ENCODE measurements around the gene CACNA1I.

- no peak for TF ChIP-seq SP2 (tag by site-specific recombination; IDR thresholded peaks at IDR 0.05)
- TF ChIP-seq, protein P1, sequence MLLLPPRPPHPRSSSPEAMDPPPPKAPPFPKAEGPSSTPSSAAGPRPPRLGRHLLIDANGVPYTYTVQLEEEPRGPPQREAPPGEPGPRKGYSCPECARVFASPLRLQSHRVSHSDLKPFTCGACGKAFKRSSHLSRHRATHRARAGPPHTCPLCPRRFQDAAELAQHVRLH (tag by site-specific recombination; IDR thresholded peaks at IDR 0.05) = no peak
- no peak for TF ChIP-seq ZNF341 (tag by site-specific recombination; IDR thresholded peaks at IDR 0.05; ENCODE audit: low read depth)
- TF ChIP-seq HOXA7 (CRISPR knock-in tag; IDR thresholded peaks at IDR 0.05; ENCODE audit: borderline replicate concordance) = no peak
- TF ChIP-seq ZNF223 (tag by site-specific recombination; IDR thresholded peaks at IDR 0.05) = no peak
- TF ChIP-seq CTCF (tag by site-specific recombination; IDR thresholded peaks at IDR 0.05) = no peak
- TF ChIP-seq REPIN1 (tag by site-specific recombination; IDR thresholded peaks at IDR 0.05; ENCODE audit: low read depth) = no peak
- no peak for TF ChIP-seq YY1 (tag by site-specific recombination; IDR thresholded peaks at IDR 0.05)
- TF ChIP-seq WT1 (tag by site-specific recombination; IDR thresholded peaks at IDR 0.05) = no peak
- TF ChIP-seq PATZ1 (tag by site-specific recombination; IDR thresholded peaks at IDR 0.05) = no peak
- TF ChIP-seq, protein P2, sequence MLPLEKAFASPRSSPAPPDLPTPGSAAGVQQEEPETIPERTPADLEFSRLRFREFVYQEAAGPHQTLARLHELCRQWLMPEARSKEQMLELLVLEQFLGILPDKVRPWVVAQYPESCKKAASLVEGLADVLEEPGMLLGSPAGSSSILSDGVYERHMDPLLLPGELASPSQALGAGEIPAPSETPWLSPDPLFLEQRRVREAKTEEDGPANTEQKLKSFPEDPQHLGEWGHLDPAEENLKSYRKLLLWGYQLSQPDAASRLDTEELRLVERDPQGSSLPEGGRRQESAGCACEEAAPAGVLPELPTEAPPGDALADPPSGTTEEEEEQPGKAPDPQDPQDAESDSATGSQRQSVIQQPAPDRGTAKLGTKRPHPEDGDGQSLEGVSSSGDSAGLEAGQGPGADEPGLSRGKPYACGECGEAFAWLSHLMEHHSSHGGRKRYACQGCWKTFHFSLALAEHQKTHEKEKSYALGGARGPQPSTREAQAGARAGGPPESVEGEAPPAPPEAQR (tag by site-specific recombination; IDR thresholded peaks at IDR 0.05) = no peak
- TF ChIP-seq ZFP37 (tag by site-specific recombination; IDR thresholded peaks at IDR 0.05) = no peak
- TF ChIP-seq ZNF366 (tag by site-specific recombination; conservative IDR thresholded peaks at IDR 0.05) = no peak
- TF ChIP-seq, protein P3, sequence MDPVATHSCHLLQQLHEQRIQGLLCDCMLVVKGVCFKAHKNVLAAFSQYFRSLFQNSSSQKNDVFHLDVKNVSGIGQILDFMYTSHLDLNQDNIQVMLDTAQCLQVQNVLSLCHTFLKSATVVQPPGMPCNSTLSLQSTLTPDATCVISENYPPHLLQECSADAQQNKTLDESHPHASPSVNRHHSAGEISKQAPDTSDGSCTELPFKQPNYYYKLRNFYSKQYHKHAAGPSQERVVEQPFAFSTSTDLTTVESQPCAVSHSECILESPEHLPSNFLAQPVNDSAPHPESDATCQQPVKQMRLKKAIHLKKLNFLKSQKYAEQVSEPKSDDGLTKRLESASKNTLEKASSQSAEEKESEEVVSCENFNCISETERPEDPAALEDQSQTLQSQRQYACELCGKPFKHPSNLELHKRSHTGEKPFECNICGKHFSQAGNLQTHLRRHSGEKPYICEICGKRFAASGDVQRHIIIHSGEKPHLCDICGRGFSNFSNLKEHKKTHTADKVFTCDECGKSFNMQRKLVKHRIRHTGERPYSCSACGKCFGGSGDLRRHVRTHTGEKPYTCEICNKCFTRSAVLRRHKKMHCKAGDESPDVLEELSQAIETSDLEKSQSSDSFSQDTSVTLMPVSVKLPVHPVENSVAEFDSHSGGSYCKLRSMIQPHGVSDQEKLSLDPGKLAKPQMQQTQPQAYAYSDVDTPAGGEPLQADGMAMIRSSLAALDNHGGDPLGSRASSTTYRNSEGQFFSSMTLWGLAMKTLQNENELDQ (tag by site-specific recombination; IDR thresholded peaks at IDR 0.05; ENCODE audit: low read depth) = no peak
Observed at GRCh38 chr22:39558254-39558727, 12.3 kb upstream of the CACNA1I start.

Measured in HEK293 (cell line).